CD1c-positive myeloid dendritic cell (primary cell): Measurements from ENCODE around the gene NCAPG.

ENCODE experiments used
- DNase-seq: peaks from one replicate; pipeline ENCODE4 v3.0.0-alpha.2; 2016; ENCODE audit errors: extremely low spot score

NCAPG gene, protein sequence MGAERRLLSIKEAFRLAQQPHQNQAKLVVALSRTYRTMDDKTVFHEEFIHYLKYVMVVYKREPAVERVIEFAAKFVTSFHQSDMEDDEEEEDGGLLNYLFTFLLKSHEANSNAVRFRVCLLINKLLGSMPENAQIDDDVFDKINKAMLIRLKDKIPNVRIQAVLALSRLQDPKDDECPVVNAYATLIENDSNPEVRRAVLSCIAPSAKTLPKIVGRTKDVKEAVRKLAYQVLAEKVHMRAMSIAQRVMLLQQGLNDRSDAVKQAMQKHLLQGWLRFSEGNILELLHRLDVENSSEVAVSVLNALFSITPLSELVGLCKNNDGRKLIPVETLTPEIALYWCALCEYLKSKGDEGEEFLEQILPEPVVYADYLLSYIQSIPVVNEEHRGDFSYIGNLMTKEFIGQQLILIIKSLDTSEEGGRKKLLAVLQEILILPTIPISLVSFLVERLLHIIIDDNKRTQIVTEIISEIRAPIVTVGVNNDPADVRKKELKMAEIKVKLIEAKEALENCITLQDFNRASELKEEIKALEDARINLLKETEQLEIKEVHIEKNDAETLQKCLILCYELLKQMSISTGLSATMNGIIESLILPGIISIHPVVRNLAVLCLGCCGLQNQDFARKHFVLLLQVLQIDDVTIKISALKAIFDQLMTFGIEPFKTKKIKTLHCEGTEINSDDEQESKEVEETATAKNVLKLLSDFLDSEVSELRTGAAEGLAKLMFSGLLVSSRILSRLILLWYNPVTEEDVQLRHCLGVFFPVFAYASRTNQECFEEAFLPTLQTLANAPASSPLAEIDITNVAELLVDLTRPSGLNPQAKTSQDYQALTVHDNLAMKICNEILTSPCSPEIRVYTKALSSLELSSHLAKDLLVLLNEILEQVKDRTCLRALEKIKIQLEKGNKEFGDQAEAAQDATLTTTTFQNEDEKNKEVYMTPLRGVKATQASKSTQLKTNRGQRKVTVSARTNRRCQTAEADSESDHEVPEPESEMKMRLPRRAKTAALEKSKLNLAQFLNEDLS

DNA sequence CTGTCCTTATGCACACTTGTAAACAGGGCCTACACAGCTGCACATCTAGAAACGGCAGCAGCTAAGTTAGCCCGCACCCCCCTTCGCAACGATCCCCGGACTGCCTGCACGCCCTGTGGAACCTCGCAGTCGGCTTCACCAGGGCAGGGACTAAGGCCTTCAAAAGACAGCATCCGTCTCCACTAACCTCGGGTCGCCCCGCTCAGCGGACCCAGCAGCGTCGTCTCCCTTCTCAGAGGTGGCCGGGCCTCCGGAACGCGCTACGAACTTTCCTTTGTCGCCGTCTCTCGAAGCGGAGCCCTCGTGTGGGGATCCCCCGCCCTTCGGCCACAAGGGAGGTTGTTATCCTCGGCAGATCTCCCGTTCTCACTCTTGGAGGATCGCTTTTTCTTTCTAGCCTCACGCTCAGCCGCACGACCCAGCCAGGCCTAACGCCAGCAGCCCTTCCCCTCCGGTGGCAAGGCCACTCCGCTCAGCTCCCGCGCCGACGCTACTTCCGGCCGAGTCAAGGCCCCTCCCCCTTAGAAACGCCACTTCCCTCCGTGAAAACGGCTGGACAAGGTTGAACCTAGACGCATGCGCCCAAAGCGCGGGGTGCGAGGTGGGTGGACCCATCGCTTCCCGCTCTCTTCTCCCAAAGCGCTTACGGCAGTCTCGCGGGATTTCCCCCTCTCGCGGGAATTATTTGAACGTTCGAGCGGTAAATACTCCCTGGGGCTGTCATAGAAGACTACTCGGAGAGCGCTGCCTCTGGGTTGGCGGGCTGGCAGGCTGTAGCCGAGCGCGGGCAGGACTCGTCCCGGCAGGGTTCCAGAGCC, at the start of gene NCAPG, which contains the start of gene DCAF16:
Gene NCAPG (plus strand): TSS at position 720 of the 818 bp plus-strand sequence. CDS start 99 bp downstream, outside the sequence.
Gene DCAF16 (minus strand): TSS at position 498 of the 818 bp plus-strand sequence. CDS start 6,616 bp downstream, outside the sequence.
- DNase-seq: peak; percentile 100

DNA sequence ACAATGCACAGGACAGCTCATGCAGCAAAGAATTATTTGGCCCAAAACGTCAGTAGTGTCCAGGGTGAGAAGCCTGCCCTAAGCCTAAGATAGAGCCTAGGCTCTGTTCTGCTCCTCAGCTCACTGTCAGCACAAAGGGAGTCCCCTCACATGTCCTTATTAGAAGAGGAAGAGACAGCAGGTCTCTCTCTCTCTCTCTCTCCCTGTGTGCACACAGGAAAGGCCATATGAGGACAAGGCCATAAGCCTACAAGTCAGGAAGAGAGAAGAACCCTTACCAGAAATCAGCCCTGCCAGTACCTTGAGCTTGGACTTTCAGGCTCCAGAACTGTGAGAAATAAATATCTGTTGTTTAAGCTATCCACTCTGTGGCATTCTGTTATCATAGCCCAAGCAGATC, 49.7 kb upstream of the NCAPG start:
- no peak for DNase-seq

- no peak for DNase-seq
These were observed 48.1 kb upstream of the NCAPG start for GRCh38 chr4:17762726-17763125.

- no peak for DNase-seq
These were observed 47.4 kb upstream of the NCAPG start for GRCh38 chr4:17763416-17763815.

DNA sequence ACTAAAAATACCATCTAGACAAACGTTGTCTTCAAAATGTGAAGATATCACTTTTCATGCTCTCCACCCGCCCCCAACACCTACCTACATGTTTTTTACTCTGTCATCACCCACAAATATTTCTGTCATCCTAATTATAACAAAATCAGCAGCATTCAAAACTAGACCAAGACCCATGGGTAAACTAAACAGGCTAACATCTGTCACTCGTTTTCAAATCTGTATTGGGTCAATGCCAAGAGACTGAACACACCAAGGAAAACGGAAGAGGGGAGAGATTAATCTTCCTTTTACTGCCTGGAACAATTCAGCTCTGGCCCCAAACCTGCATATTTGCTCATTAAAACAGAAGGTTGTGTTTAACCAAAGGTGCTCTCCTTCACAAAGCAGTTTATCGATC, 46.8 kb upstream of the NCAPG start:
- DNase-seq: no peak

GRCh38 chr4:17765514-17766286, 45.1 kb upstream of the NCAPG start:
- no peak for DNase-seq

DNA sequence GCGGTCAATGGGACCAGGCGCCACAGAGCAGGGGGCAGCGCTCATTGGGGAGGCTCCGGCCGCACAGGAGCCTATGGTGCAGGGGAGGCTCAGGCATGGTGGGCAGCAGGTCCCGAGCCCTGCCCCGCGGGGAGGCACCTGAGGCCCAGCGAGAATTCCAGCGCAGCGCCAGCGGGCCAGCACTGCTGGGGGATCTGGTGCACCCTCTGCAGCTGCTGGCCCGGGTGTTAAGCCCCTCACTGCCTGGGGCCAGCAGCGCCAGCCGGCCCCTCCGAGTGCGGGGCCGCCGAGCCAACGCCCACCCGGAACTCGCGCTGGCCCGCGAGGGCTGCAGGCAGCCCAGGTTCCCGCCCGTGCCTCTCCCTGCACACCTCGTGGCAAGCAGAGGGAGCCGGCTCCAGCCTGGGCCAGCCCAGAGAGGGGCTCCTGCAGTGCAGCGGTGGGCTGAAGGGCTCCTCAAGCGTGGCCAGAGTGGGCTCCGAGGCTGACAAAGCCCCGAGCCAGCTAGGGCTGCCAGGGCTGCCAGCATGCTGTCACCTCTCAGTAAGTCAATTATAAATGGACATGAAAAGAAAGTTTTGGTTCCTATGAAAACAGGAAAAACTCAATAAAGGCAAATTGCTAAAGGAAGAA, 43.8 kb upstream of the NCAPG start:
- no peak for DNase-seq

- no peak for DNase-seq
These were observed 41.2 kb upstream of the NCAPG start for GRCh38 chr4:17769406-17770174.

- DNase-seq: no peak
These were observed 39.9 kb upstream of the NCAPG start for GRCh38 chr4:17770845-17771244.

DNA sequence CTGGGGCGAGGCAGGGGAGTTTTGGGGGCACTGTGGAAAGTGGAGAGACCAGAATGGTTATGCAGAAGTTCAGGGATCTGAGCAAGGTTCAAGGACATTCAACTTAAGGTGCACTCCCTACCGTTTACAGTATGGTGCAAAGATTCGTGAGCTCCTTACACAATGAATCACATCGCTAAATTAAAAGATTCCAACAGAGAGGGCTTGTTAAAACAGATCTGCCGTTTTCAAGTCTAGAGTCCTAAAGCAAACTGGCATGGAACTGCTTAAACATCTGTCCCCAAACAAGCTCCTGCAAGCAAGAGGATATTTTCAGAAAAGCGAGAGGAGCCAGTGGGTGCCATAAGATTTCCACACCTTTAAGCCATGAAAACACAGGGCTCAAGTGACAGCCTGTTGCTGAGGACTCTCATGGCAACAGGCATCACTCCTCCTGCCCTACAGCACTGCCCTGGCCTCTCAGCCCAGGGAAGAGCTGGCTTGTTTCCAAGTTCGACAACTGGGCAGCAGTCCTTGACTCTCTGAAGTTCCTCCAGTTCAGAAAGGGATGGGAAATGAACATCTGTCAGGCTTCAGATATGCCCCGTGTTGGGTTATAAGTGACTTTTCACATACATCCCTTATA, 39.4 kb upstream of the NCAPG start:
- DNase-seq: no peak

GRCh38 chr4:17773135-17773698, 37.6 kb upstream of the NCAPG start:
- no peak for DNase-seq

- DNase-seq: no peak
These were observed 32.3 kb upstream of the NCAPG start for GRCh38 chr4:17778431-17778830.

DNA sequence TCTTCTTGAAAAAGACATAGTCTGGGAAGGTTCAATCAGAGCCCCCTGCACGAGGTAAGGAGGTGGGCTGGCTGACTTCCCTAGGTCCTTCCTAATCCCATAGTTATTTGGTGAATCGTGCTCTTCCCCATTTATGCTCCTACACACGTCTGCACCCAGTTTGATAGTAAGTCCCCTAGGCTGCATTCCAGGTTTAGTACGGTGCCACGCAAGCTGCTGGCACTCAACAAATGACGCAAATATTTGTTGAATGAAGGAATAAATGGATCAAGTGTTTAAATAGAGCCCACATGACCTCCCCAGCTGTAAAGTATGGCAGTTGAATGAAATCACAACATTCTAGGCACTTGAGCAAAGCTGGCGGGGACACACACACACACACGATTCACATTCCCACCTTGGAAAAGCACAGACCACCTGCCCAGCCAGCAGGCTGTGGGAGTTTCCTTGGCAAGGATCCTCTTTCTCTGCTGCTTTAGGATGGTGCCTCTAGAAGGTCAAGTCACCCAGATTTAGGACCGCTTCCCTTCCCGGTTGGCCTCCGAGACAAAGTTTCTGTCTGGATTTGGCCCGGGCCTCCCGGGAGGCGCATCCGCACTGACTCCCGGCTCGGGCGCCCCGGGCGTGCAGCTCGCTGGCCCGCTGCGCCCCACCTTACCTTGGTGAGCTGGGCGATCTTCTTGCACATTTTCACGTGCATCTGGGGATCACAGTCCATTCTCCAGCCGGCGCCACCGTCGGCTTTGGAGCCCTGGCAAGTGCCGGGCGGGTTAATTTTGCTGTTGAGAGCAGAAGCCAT, 30.1 kb upstream of the NCAPG start:
- DNase-seq: no peak

DNA sequence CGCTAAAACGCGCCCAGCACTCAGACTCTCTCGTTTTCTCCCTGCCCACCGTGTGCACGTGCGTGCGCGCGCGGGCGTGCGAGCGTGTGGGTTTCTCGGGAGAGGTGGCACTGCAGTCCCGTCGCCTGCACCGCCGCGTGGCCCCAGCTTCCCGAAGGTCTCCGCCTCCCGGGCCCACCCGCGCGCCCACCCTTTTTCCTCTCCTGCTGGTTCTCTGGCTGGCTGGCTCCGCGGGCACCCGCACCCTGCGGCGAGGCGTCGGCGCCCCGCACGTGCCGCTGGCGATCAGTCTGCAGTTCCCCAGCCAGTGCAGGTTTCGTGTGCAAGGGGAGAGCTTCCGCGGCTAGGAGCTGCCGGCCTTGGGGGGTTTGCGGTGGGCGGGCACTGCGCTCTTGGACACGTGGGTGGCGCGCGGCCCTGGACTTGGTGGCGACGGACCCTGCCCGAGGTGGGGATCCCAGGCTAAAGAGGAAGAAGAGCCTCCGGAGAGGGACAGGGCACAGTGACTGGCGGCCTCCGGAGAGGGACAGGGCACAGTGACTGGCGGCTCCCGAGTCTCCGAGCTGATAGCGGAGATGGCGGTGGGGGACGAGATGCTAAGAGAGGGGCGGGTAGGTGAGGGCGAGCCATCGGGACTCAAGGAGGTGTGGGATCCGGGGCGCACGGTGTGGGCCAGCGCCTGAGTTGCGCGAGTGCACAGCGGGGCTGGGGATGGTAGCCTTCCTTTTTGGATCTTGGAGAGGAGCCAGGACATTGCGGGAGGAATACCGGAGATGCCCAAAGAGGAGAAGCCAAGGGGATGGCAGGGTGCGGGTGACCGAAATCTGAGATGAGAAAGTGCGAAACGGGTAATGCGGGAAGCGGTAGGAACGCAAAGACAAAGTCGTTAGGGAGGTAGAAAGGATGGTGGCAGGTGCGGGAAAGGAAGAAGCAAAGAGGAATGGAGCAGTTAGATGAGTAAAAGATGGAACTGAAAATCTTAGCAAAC, 29.2 kb upstream of the NCAPG start, which contains the start of gene FAM184B:
Gene FAM184B (minus strand): TSS at position 322 of the 988 bp plus-strand sequence. CDS start 322 bp downstream, outside the sequence.
- peak; percentile 4 for DNase-seq

GRCh38 chr4:17785858-17786257, 24.9 kb upstream of the NCAPG start:
- no peak for DNase-seq

- DNase-seq: no peak
These were observed 24.2 kb upstream of the NCAPG start for GRCh38 chr4:17786567-17786966.
